Breast epithelium (tissue), 4 donors: ENCODE measurements around the gene TRPC4AP. TPM values are rescaled to one million over a fixed set of nuclear protein-coding genes. Genes with fewer than 3 reads are reported as not detected.

ENCODE experiments used
- DNase-seq, 2 donors: peaks; one replicate each; pipeline ENCODE4 v3.0.0-alpha.2; 2019; ENCODE audit warnings: low spot score in 2 of 2
- H3K27ac ChIP-seq, 2 donors: fragments of 200-600 bp; sonication (generic) in 1 of 2; one replicate each; pipeline ENCODE4 v1.5.1; 2016 to 2019; ENCODE audit warnings: mild to moderate bottlenecking in 1 of 2
- H3K27me3 ChIP-seq, 2 donors: fragments of 200-600 bp; sonication (generic) in 1 of 2; one replicate each; pipeline versions ENCODE4 v1.5.1 to v1.6.0; 2017 to 2019; ENCODE audit warnings: control low read depth in 1 of 2, mild to moderate bottlenecking in 1 of 2
- H3K36me3 ChIP-seq: fragments of 200-600 bp; one replicate; pipeline ENCODE4 v1.5.1; 2019
- H3K4me1 ChIP-seq, 2 donors: fragments of 200-600 bp; sonication (generic); one replicate each; pipeline ENCODE4 v1.5.1; 2016 to 2019; ENCODE audit warnings: control low read depth in 1 of 2
- H3K4me3 ChIP-seq, 3 donors: fragments of 200-600 bp; sonication (generic); 1 replicate in 2 of 3; 2 replicates in 1 of 3; pipeline ENCODE4 v1.5.1; 2016 to 2019; ENCODE audit warnings: mild to moderate bottlenecking in 3 of 3, moderate library complexity in 2 of 3
- H3K9me3 ChIP-seq, 2 donors: fragments of 200-600 bp; sonication (generic) in 1 of 2; one replicate each; pipeline ENCODE4 v1.5.1; 2016 to 2019; ENCODE audit warnings: control low read depth in 1 of 2
- CTCF ChIP-seq, 3 donors: fragments of 450-650 bp; IDR thresholded peaks; one replicate each; pipeline ENCODE4 v1.5.1; 2016 to 2017; ENCODE audit warnings: antibody characterized with exemption in 3 of 3, mild to moderate bottlenecking in 3 of 3, moderate library complexity in 3 of 3
- POLR2A ChIP-seq: fragments of 450-650 bp; IDR thresholded peaks from one replicate; pipeline ENCODE4 v1.6.1; 2016; ENCODE audit warnings: antibody characterized with exemption, mild to moderate bottlenecking, moderate library complexity
- POLR2AphosphoS5 ChIP-seq, 3 donors: sonication (generic); formaldehyde crosslinking; IDR thresholded peaks; one replicate each; pipeline ENCODE4 v1.6.1; 2017; ENCODE audit warnings: antibody characterized with exemption in 3 of 3
- intact Hi-C: fragments of 100-400 bp; cut with DNase I; formaldehyde crosslinking; loops from one replicate; pipeline ENCODE4 v1.15.1; 2023; ENCODE audit warnings: low total_unique reads
- total RNA-seq, 3 donors: library from RNA; depleted of rRNA; stranded (reverse); fragments of >200 nt; gene quantifications; one replicate each; pipeline ENCODE4 v1.1.0, GENCODE V29; 2016

Gene TRPC4AP
- total RNA-seq, 3 donors from 2014 or later, result 62.6 to 71.7 (median 69.5) TPM

DNA sequence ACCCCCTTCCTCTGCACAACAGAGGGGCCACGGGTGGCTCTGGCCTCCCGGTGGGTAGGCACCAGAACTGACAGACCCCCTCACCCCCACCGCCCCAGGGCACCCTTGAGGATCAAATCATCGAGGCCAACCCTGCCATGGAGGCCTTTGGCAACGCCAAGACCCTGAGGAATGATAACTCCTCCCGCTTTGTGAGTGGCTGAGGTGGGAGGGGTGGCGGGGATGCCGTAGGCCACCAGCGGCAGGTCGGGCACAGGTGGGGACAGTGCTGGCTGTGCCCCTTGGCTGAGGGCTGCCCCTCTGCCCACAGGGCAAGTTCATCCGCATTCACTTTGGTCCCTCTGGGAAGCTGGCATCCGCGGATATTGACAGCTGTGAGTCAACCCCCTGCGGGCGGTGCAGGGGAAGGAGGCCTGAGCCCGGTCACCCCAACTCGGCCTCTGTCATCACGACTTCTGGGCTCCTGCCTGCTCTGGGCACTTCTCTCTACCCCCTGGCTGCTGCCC, 107.8 kb downstream of the TRPC4AP start:
- intact Hi-C loops, result no loop called here
- Histone ChIP-seq H3K36me3 (no peaks in the 10 kb centered on the region), H3K27me3 (peaks cover 4 to 10% of the 10 kb centered on the region in 2 donors), H3K4me3 (no peak overlapping the region), H3K27ac (no peak overlapping the region), H3K9me3 (no peaks in the 10 kb centered on the region), H3K4me1 (no peaks in the 10 kb centered on the region)
- DNase-seq, result no peak
- TF ChIP-seq CTCF (IDR thresholded peaks at IDR 0.05), result no peak
- no peak for TF ChIP-seq POLR2A
- TF ChIP-seq POLR2AphosphoS5 (IDR thresholded peaks at IDR 0.05), result no peak

DNA sequence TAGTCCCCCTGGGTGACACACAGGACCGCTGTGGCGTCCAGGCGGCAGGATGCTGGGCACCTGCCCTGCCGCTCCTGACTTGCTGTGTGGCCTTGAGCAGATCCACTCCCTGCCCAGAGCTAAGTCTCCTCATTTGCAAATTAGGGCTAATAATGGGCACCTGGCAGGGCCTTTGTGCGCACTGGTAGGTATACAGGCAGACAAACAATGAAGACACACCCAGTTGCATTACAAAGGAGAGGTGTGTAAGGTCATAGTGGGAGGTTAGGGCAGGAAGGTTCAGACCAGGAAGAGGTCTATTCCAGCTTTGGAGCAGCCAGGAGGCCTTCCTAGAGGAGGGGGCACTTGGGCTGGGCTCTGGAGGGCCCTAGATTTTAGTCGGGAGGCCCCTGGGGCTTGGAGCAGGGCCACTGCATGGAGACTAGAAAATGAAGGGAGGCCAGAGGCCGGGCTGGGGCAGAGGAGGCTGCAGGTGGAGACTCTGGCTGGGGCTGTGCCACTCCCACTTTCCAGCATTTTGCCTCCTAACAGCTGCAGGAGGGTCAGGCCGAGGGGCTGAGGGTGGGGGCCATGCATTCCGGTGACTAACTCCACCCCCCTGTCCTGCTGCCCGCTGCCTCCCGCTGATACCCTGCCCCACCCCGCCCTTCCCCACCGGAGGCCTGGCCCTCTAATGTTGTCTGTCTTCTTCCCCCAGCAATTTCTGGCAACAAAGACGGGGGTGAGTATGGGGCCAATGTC, 108.4 kb downstream of the TRPC4AP start:
- no peak for DNase-seq
- H3K27ac ChIP-seq, result no peak overlapping the region
- no peaks in the 10 kb centered on the region for H3K9me3 ChIP-seq
- H3K4me1 ChIP-seq, result no peaks in the 10 kb centered on the region
- intact Hi-C loops, result no loop called here
- TF ChIP-seq POLR2AphosphoS5 (IDR thresholded peaks at IDR 0.05) (no peak), CTCF (IDR thresholded peaks at IDR 0.05) (no peak), POLR2A (no peak)
- peaks cover 4 to 10% of the 10 kb centered on the region in 2 donors for H3K27me3 ChIP-seq
- no peak overlapping the region for H3K4me3 ChIP-seq
- H3K36me3 ChIP-seq, result no peaks in the 10 kb centered on the region

DNA sequence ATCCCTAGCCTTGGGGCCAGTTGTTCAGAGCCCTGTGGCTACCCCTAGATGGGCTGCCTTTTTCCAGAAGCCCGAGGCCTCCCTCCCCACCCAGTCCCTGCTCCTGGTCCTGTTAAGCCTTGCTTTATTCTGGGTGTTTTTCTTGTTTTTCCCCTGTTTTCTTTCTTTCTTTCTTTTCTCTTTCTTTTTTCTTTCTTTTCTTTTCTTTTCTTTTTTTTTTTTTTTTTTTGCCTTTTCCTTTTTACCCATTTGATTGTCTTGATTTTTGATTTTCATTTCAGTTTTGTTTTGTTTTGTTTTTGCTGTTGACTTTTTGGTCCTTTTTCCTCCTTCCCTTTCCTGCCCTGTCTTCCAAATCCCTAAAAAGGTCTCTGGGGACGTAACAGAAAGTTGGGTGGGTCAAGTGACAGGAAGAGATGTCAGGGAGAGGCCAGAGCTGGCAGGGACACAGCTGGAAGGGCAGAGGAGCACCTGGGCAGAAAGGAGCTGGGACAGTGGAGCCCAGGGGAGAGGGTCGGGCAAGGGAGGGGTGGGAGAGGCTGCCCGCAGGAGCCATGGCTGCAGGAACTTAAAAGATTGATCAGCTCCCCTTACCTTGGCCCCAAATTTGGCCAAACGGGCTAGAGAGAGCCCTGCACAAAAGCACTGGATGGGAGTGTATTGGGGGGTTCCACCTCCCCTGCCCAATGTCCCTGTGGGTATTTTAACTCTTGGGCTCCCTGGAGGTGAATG, 109.4 kb downstream of the TRPC4AP start:
- Histone ChIP-seq H3K27ac (no peak overlapping the region), H3K4me1 (no peaks in the 10 kb centered on the region), H3K9me3 (no peaks in the 10 kb centered on the region), H3K36me3 (no peaks in the 10 kb centered on the region), H3K27me3 (peaks cover 4 to 10% of the 10 kb centered on the region in 2 donors), H3K4me3 (no peak overlapping the region)
- no peak for TF ChIP-seq POLR2A
- TF ChIP-seq POLR2AphosphoS5 (IDR thresholded peaks at IDR 0.05), result no peak
- TF ChIP-seq CTCF (IDR thresholded peaks at IDR 0.05), result no peak
- intact Hi-C loops, result no loop called here
- DNase-seq, result no peak

DNA sequence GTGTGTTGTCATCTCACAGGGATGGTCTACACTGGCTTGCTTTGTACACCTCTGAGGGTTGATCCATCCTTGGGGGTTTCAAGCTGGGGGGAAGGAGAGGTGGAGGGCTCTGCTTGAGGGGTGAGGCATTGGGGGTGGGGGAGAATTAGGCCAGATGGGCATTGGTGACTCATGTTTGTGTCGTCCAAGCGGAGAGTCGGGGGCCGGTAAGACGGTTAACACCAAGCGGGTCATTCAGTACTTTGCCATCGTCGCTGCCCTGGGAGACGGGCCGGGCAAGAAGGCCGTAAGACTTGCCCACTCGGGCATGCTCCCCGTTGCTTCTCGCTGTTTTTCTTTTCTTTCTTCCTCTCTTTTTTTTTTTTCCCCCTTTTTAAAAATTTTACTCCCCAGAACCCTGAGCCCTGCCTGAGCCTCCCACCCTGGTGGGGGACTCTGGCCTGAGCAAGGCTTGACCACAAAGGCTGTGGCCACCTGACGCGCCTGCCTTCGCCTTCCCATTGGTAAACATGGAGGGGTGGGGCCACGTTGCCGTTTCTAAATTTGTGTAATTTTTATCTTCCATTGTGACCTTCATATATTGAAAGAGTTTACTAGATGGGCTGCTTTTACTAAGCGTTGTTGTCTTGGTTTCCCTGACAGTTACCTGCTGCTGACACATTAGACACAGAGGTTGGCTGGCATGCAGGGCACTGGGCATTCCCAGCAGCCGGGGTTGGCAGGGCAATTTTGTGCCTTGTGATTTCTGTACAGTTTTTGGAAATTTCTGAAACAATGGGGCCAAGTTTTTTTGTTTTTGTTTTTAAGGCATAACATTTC, 110.1 kb downstream of the TRPC4AP start:
- Histone ChIP-seq H3K27me3 (peaks cover 4 to 10% of the 10 kb centered on the region in 2 donors), H3K4me3 (no peak overlapping the region), H3K9me3 (no peaks in the 10 kb centered on the region), H3K27ac (no peak overlapping the region), H3K36me3 (no peaks in the 10 kb centered on the region), H3K4me1 (no peaks in the 10 kb centered on the region)
- TF ChIP-seq POLR2AphosphoS5 (IDR thresholded peaks at IDR 0.05) (no peak), CTCF (IDR thresholded peaks at IDR 0.05) (no peak), POLR2A (no peak)
- no peak for DNase-seq
- intact Hi-C loops, result no loop called here
